Panc1 (cell line): Measurements from ENCODE around the gene ADGRL1. TPM values are rescaled to one million over a fixed set of nuclear protein-coding genes. Genes with fewer than 3 reads are reported as not detected.

Experiments
- ATAC-seq: fragments of 200-7000 bp; cut with Tn5 transposase; 2 replicates; pipeline ENCODE4 v1.9.1; 2020; ENCODE audit warnings: mild to moderate bottlenecking, moderate library complexity
- BruUV-seq: library from RNA; stranded (reverse); fragments of 400-500 nt; replicated peaks from 2 replicates; lab custom pipeline; 2021; lab: Mats Ljungman, UMichigan
- CTCF ChIA-PET: fragments of 300-600 bp; sonication (Branson Sonifier 250); formaldehyde crosslinking; loops from one replicate; lab custom pipeline; 2022; ENCODE audit warnings: antibody characterized with exemption; lab: Charles Lee
- POLR2A ChIA-PET: fragments of 300-600 bp; sonication (Branson Sonifier 250); formaldehyde crosslinking; loops from one replicate; lab custom pipeline; 2022; ENCODE audit warnings: antibody characterized with exemption; lab: Charles Lee
- DNase-seq: peaks from one replicate; pipeline ENCODE4 v3.0.0-alpha.2; 2010; ENCODE audit warnings: low read depth, low spot score
- H3K27ac ChIP-seq: 2 replicates; pipeline ENCODE4 v1.5.1; 2011; ENCODE audit warnings: mild to moderate bottlenecking, low read length, inconsistent platforms
- H3K27me3 ChIP-seq: fragments of 200-500 bp; sonication (Bioruptor generic); 2 replicates; pipeline ENCODE4 v1.6.0; 2014; ENCODE audit warnings: low read length, inconsistent platforms; ENCODE audit not compliant: control insufficient read depth, insufficient read depth
- H3K36me3 ChIP-seq: fragments of 200-500 bp; sonication (Bioruptor generic); 2 replicates; pipeline ENCODE4 v1.5.1; 2014; ENCODE audit warnings: inconsistent platforms, mild to moderate bottlenecking, low read length, moderate library complexity; ENCODE audit not compliant: control insufficient read depth, insufficient read depth
- H3K4me1 ChIP-seq: 2 replicates; pipeline ENCODE4 v1.5.1; 2011; ENCODE audit warnings: inconsistent platforms, mild to moderate bottlenecking, low read length, moderate library complexity; ENCODE audit not compliant: control insufficient read depth, insufficient read depth
- H3K4me3 ChIP-seq, 2 experiments: 2 replicates each; pipeline ENCODE4 v1.5.1; 2011 to 2012; ENCODE audit warnings: low read depth in 2 of 2, low read length in 2 of 2, mild to moderate bottlenecking in 2 of 2, inconsistent platforms in 1 of 2, moderate library complexity in 1 of 2
- H3K9me3 ChIP-seq: fragments of 200-500 bp; sonication (Bioruptor generic); 2 replicates; pipeline ENCODE4 v1.5.1; 2014; ENCODE audit warnings: low read depth, mild to moderate bottlenecking, inconsistent platforms, low read length, moderate library complexity; ENCODE audit not compliant: control insufficient read depth, insufficient read depth
- POLR2AphosphoS5 ChIP-seq: IDR thresholded peaks from 2 replicates; pipeline ENCODE4 v1.6.1; 2012; ENCODE audit warnings: mild to moderate bottlenecking, low read depth, low read length, moderate library complexity
- REST ChIP-seq, 2 experiments: IDR thresholded peaks; 2 replicates each; pipeline ENCODE4 v1.6.1; 2011 to 2012; ENCODE audit warnings: low read depth in 2 of 2, control low read depth in 1 of 2, low read length in 1 of 2, mild to moderate bottlenecking in 1 of 2, moderate library complexity in 1 of 2; ENCODE audit not compliant: insufficient read depth in 1 of 2
- SIN3A ChIP-seq: IDR thresholded peaks from 2 replicates; pipeline ENCODE4 v1.6.1; 2012; ENCODE audit warnings: low read depth, mild to moderate bottlenecking, low read length, moderate library complexity, borderline replicate concordance; ENCODE audit not compliant: insufficient read depth
- TCF7L2 ChIP-seq: IDR thresholded peaks from 2 replicates; pipeline ENCODE4 v1.6.1; 2011; ENCODE audit warnings: mild to moderate bottlenecking, low read depth, low read length, inconsistent platforms
- in situ Hi-C: cut with HindIII; loops from 2 replicates; pipeline ENCODE4 v1.10.0; 2016; ENCODE audit warnings: low sequenced_read_pairs, low pct_unique_long_range_greater_than_20kb
- intact Hi-C: fragments of 100-400 bp; cut with micrococcal nuclease; formaldehyde crosslinking; loops from one replicate; pipeline ENCODE4 v1.10.0; 2022; ENCODE audit not compliant: unreplicated experiment
- total RNA-seq: library from RNA; stranded (reverse); gene quantifications from one replicate; pipeline ENCODE4 v1.2.1, GENCODE V29; 2021; ENCODE audit not compliant: unreplicated experiment
- TF ChIP-seq, protein P1 (sequence below): fragments of 450-650 bp; IDR thresholded peaks from 2 replicates; pipeline ENCODE4 v1.5.1; 2017; ENCODE audit warnings: mild to moderate bottlenecking

Gene ADGRL1
- total RNA-seq, 1 experiment from 2014 or later = 37.7 TPM

DNA sequence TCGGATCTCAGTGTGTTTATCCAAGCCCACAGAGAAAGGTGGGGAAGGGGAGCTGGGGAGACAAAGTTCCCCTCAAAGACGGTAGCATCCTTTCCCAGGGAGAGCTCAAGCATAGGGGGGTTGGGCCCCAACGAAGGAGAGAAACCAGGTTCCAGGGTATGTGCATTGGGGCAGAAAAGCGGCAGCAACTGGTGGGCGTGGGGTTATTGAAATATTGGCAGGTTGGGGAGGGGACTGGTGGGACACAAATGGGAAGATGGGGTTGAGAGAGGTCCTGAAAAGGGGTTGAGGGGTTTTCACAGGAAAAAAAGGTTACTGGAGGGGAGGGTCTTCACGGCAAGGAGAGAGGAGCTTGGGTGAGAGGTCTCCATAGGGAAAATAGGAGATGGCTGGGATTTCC is 70.6 kb downstream of the ADGRL1 start:
- in situ Hi-C loops (no loop called here), intact Hi-C loops (no loop called here)
- H3K4me1 ChIP-seq = peaks cover 8% of the 10 kb centered on the region; the same call in 1 of the 2 replicates
- H3K9me3 ChIP-seq = no peaks in the 10 kb centered on the region
- ATAC-seq = no peak
- H3K36me3 ChIP-seq = peaks cover 6% of the 10 kb centered on the region; the same call in 1 of the 2 replicates
- ChIA-PET CTCF (interaction anchor here (0.7 to 1.8 kb wide), 3 partner anchors 21 to 405 kb away, joined by 3 to 9 read pairs (median 5); no protein-coding TSS in a partner anchor), POLR2A (interaction anchor here (0.7 kb wide), 1 partner anchor 18 kb away, joined by 7 read pairs; the partner anchor contains the start of gene PRKACA)
- TF ChIP-seq, protein P1, sequence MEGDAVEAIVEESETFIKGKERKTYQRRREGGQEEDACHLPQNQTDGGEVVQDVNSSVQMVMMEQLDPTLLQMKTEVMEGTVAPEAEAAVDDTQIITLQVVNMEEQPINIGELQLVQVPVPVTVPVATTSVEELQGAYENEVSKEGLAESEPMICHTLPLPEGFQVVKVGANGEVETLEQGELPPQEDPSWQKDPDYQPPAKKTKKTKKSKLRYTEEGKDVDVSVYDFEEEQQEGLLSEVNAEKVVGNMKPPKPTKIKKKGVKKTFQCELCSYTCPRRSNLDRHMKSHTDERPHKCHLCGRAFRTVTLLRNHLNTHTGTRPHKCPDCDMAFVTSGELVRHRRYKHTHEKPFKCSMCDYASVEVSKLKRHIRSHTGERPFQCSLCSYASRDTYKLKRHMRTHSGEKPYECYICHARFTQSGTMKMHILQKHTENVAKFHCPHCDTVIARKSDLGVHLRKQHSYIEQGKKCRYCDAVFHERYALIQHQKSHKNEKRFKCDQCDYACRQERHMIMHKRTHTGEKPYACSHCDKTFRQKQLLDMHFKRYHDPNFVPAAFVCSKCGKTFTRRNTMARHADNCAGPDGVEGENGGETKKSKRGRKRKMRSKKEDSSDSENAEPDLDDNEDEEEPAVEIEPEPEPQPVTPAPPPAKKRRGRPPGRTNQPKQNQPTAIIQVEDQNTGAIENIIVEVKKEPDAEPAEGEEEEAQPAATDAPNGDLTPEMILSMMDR = no peak
- TF ChIP-seq REST (IDR thresholded peaks at IDR 0.05; ENCODE audit: insufficient read depth in 1 of 2, low read depth in 2 of 2, low read length in 1 of 2) (no peak), SIN3A (no peak), TCF7L2 (no peak), POLR2AphosphoS5 (no peak)
- no peaks in the 10 kb centered on the region for H3K27me3 ChIP-seq
- BruUV-seq = no TSS peak
- peak overlapping the region; percentile 78 for H3K27ac ChIP-seq
- H3K4me3 ChIP-seq = peak overlapping the region; percentile 62 to 64
- no peak for DNase-seq

DNA sequence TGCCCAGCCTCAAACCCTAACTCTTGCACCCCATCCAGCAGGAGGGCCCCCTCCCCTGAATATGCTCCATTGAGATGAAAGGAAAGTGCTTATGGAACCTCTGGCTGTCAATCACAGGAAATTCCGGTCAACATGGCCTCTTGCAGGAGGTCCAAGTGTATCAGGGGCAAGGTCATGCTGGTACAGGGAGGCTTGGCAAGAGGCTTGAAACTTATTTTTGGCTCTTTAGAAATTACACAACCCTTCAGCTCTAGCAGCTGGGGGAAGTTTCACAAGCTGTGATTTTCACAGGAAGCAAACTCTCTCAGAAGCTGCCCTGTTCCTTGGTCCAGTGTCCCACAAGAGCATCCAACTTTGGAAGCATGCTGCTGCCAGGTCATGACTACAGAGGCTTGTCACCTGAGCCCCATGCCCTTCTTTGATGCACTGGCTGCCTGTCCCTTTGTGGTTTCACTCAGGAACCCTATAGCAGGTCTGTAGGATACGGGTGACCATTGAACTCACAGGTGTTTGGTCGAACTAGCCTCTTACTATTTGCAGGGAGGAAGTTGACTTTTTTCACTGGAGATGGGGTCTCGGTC is 78.0 kb downstream of the ADGRL1 start:
- in situ Hi-C loops (no loop called here), intact Hi-C loops (no loop called here)
- BruUV-seq = no TSS peak
- DNase-seq (no peak), ATAC-seq (no peak)
- no peaks in the 10 kb centered on the region for H3K9me3 ChIP-seq
- no peaks in the 10 kb centered on the region for H3K27me3 ChIP-seq
- ChIA-PET POLR2A (no interaction called here), CTCF (no interaction called here)
- TF ChIP-seq, protein P1 = no peak
- no peaks in the 10 kb centered on the region for H3K36me3 ChIP-seq
- no peak overlapping the region for H3K27ac ChIP-seq
- no peak overlapping the region for H3K4me3 ChIP-seq
- H3K4me1 ChIP-seq = no peaks in the 10 kb centered on the region
